ENCODE data around the gene MCRIP1.

DNA sequence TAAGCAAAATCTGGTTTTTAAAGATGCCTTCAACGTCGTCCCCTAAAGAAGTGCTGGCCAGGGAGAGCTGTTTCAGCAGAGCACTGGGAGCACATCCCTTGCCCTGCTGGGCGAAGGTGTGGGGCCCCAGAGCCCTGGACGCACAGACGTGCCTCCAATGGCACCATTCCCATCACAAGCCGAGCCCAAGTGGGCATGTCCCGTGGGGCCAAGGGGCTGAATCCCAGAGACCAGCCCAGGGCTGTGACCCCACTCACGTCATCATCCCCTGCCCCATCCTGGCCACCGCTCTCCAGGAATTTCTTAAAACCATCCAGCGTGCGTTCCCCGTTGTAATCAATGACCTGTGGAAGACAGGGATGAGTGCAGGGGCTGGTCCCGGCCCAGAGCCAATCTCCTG, 11.8 kb upstream of the MCRIP1 start:
- TF ChIP-seq, protein P1, sequence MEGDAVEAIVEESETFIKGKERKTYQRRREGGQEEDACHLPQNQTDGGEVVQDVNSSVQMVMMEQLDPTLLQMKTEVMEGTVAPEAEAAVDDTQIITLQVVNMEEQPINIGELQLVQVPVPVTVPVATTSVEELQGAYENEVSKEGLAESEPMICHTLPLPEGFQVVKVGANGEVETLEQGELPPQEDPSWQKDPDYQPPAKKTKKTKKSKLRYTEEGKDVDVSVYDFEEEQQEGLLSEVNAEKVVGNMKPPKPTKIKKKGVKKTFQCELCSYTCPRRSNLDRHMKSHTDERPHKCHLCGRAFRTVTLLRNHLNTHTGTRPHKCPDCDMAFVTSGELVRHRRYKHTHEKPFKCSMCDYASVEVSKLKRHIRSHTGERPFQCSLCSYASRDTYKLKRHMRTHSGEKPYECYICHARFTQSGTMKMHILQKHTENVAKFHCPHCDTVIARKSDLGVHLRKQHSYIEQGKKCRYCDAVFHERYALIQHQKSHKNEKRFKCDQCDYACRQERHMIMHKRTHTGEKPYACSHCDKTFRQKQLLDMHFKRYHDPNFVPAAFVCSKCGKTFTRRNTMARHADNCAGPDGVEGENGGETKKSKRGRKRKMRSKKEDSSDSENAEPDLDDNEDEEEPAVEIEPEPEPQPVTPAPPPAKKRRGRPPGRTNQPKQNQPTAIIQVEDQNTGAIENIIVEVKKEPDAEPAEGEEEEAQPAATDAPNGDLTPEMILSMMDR (IDR thresholded peaks at IDR 0.05) = no peak
- no peak for TF ChIP-seq POLR2A (IDR thresholded peaks at IDR 0.05)
